SJCRH30 (cell line): ENCODE data around the gene IL4. TPM values are rescaled to one million over a fixed set of nuclear protein-coding genes. Genes with fewer than 3 reads are reported as not detected.

Experiments used
- DNase-seq, 2 experiments: peaks; one replicate each; pipeline ENCODE4 v3.0.0-alpha.2; 2015 to 2020
- H3K27ac ChIP-seq: fragments of 250-450 bp; sonication (Bioruptor Pico); 2 replicates; pipeline ENCODE4 v1.5.1; 2020; ENCODE audit warnings: mild to moderate bottlenecking, moderate library complexity
- H3K27me3 ChIP-seq: fragments of 250-450 bp; sonication (Bioruptor Pico); 2 replicates; pipeline ENCODE4 v1.5.1; 2020; ENCODE audit warnings: mild to moderate bottlenecking, moderate library complexity
- H3K36me3 ChIP-seq: fragments of 250-450 bp; sonication (Bioruptor Pico); 2 replicates; pipeline ENCODE4 v1.5.1; 2020; ENCODE audit warnings: mild to moderate bottlenecking, moderate library complexity
- H3K4me1 ChIP-seq: fragments of 250-450 bp; sonication (Bioruptor Pico); 2 replicates; pipeline ENCODE4 v1.5.1; 2020; ENCODE audit warnings: mild to moderate bottlenecking, moderate library complexity
- H3K4me3 ChIP-seq: fragments of 250-450 bp; sonication (Bioruptor Pico); 2 replicates; pipeline ENCODE4 v1.5.1; 2020; ENCODE audit warnings: mild to moderate bottlenecking, moderate library complexity
- H3K9me3 ChIP-seq: fragments of 250-450 bp; sonication (Bioruptor Pico); replicated peaks from 2 replicates; pipeline ENCODE4 v1.5.1; 2020; ENCODE audit warnings: mild to moderate bottlenecking, moderate library complexity
- total RNA-seq: library from RNA; depleted of rRNA; stranded (reverse); fragments of >200 nt; shearing (Covaris generic); gene quantifications from 2 replicates; pipeline ENCODE4 v1.2.3, GENCODE V29; 2014

The IL4 gene
- total RNA-seq, 1 experiment from 2014 or later = not detected

GRCh38 chr5:132677191-132677590, 3.4 kb downstream of the IL4 start:
- no peak overlapping the region for H3K4me3 ChIP-seq
- DNase-seq = peak; percentile 57 to 63
- no peaks in the 10 kb centered on the region for H3K9me3 ChIP-seq
- H3K27me3 ChIP-seq = no peaks in the 10 kb centered on the region
- H3K4me1 ChIP-seq = peaks cover 6% of the 10 kb centered on the region; the same call in 1 of the 2 replicates
- no peaks in the 10 kb centered on the region for H3K36me3 ChIP-seq
- no peak overlapping the region for H3K27ac ChIP-seq

GRCh38 chr5:132677682-132678400, 4.1 kb downstream of the IL4 start:
- H3K9me3 ChIP-seq = no peaks in the 10 kb centered on the region
- H3K27me3 ChIP-seq = no peaks in the 10 kb centered on the region
- no peak for DNase-seq
- no peaks in the 10 kb centered on the region for H3K36me3 ChIP-seq
- no peak overlapping the region for H3K4me3 ChIP-seq
- H3K4me1 ChIP-seq = peaks cover 6% of the 10 kb centered on the region; the same call in 1 of the 2 replicates
- H3K27ac ChIP-seq = no peak overlapping the region

- Histone ChIP-seq H3K9me3 (no peaks in the 10 kb centered on the region), H3K36me3 (no peaks in the 10 kb centered on the region), H3K4me3 (no peak overlapping the region), H3K27me3 (no peaks in the 10 kb centered on the region), H3K27ac (no peak overlapping the region), H3K4me1 (peaks cover 6% of the 10 kb centered on the region; the same call in 1 of the 2 replicates)
- no peak for DNase-seq
These were observed 4.9 kb downstream of the IL4 start for GRCh38 chr5:132678735-132679134.

- no peaks in the 10 kb centered on the region for H3K9me3 ChIP-seq
- H3K36me3 ChIP-seq = no peaks in the 10 kb centered on the region
- no peak overlapping the region for H3K4me3 ChIP-seq
- no peaks in the 10 kb centered on the region for H3K27me3 ChIP-seq
- H3K27ac ChIP-seq = no peak overlapping the region
- H3K4me1 ChIP-seq = peaks cover 6% of the 10 kb centered on the region; the same call in 1 of the 2 replicates
- DNase-seq = no peak
These were observed 5.4 kb downstream of the IL4 start for GRCh38 chr5:132679166-132679565.

- Histone ChIP-seq H3K9me3 (no peaks in the 10 kb centered on the region), H3K4me1 (peaks cover 6% of the 10 kb centered on the region; the same call in 1 of the 2 replicates), H3K4me3 (no peak overlapping the region), H3K36me3 (no peaks in the 10 kb centered on the region), H3K27me3 (no peaks in the 10 kb centered on the region), H3K27ac (no peak overlapping the region)
- DNase-seq = no peak
These were observed 6.1 kb downstream of the IL4 start for GRCh38 chr5:132679717-132680380.

- Histone ChIP-seq H3K36me3 (no peaks in the 10 kb centered on the region), H3K27me3 (no peaks in the 10 kb centered on the region), H3K27ac (no peak overlapping the region), H3K4me3 (no peak overlapping the region), H3K9me3 (no peaks in the 10 kb centered on the region), H3K4me1 (peaks cover 6% of the 10 kb centered on the region; the same call in 1 of the 2 replicates)
- DNase-seq = no peak
These were observed 7.1 kb downstream of the IL4 start for GRCh38 chr5:132680780-132681475.

GRCh38 chr5:132681476-132681831, 7.7 kb downstream of the IL4 start:
- Histone ChIP-seq H3K27me3 (no peaks in the 10 kb centered on the region), H3K4me1 (peaks cover 6% of the 10 kb centered on the region; the same call in 1 of the 2 replicates), H3K4me3 (no peak overlapping the region), H3K27ac (no peak overlapping the region), H3K36me3 (no peaks in the 10 kb centered on the region), H3K9me3 (no peaks in the 10 kb centered on the region)
- no peak for DNase-seq

GRCh38 chr5:132681983-132682382, 8.2 kb downstream of the IL4 start:
- DNase-seq = no peak
- no peaks in the 10 kb centered on the region for H3K27me3 ChIP-seq
- H3K36me3 ChIP-seq = no peaks in the 10 kb centered on the region
- no peak overlapping the region for H3K27ac ChIP-seq
- no peaks in the 10 kb centered on the region for H3K9me3 ChIP-seq
- H3K4me1 ChIP-seq = peaks cover 4% of the 10 kb centered on the region; the same call in 1 of the 2 replicates
- no peak overlapping the region for H3K4me3 ChIP-seq

- H3K9me3 ChIP-seq = no peaks in the 10 kb centered on the region
- no peaks in the 10 kb centered on the region for H3K27me3 ChIP-seq
- H3K4me3 ChIP-seq = no peak overlapping the region
- no peak overlapping the region for H3K27ac ChIP-seq
- no peak for DNase-seq
- no peaks in the 10 kb centered on the region for H3K36me3 ChIP-seq
- H3K4me1 ChIP-seq = no peaks in the 10 kb centered on the region
These were observed 10.7 kb downstream of the IL4 start for GRCh38 chr5:132684491-132684890.

- DNase-seq = no peak
These were observed 11.3 kb downstream of the IL4 start for GRCh38 chr5:132684922-132685720.

GRCh38 chr5:132686193-132686592, 12.4 kb downstream of the IL4 start:
- Histone ChIP-seq H3K27ac (no peak overlapping the region), H3K4me1 (no peaks in the 10 kb centered on the region), H3K36me3 (no peaks in the 10 kb centered on the region), H3K4me3 (no peak overlapping the region), H3K9me3 (no peaks in the 10 kb centered on the region), H3K27me3 (no peaks in the 10 kb centered on the region)
- no peak for DNase-seq

More at GRCh38 chr5:132684922-132685720, 11.3 kb downstream of the IL4 start:
- Histone ChIP-seq H3K27me3 (no peaks in the 10 kb centered on the region), H3K36me3 (no peaks in the 10 kb centered on the region), H3K9me3 (no peaks in the 10 kb centered on the region), H3K27ac (no peak overlapping the region), H3K4me1 (no peaks in the 10 kb centered on the region), H3K4me3 (no peak overlapping the region)

- H3K36me3 ChIP-seq = no peaks in the 10 kb centered on the region
- no peaks in the 10 kb centered on the region for H3K9me3 ChIP-seq
- no peak for DNase-seq
- H3K27me3 ChIP-seq = no peaks in the 10 kb centered on the region
- no peak overlapping the region for H3K27ac ChIP-seq
- no peaks in the 10 kb centered on the region for H3K4me1 ChIP-seq
- no peak overlapping the region for H3K4me3 ChIP-seq
These were observed 14.2 kb downstream of the IL4 start for GRCh38 chr5:132687995-132688394.

GRCh38 chr5:132688536-132689339, 14.9 kb downstream of the IL4 start:
- H3K36me3 ChIP-seq = no peaks in the 10 kb centered on the region
- no peak overlapping the region for H3K27ac ChIP-seq
- H3K4me3 ChIP-seq = no peak overlapping the region
- no peaks in the 10 kb centered on the region for H3K4me1 ChIP-seq
- H3K9me3 ChIP-seq = no peaks in the 10 kb centered on the region
- no peak for DNase-seq
- no peaks in the 10 kb centered on the region for H3K27me3 ChIP-seq

GRCh38 chr5:132689513-132689912, 15.7 kb downstream of the IL4 start:
- H3K4me1 ChIP-seq = no peaks in the 10 kb centered on the region
- H3K27me3 ChIP-seq = no peaks in the 10 kb centered on the region
- H3K27ac ChIP-seq = no peak overlapping the region
- no peak for DNase-seq
- no peaks in the 10 kb centered on the region for H3K36me3 ChIP-seq
- no peaks in the 10 kb centered on the region for H3K9me3 ChIP-seq
- H3K4me3 ChIP-seq = no peak overlapping the region
